Adrenal gland (tissue), 5 donors: ENCODE results near the gene HELLS.

Experiments used
- POLR2A ChIP-seq, 2 donors: fragments of 450-650 bp; IDR thresholded peaks; one replicate each; pipeline ENCODE4 v1.6.1; 2017; ENCODE audit warnings: antibody characterized with exemption in 2 of 2, mild to moderate bottlenecking in 2 of 2, moderate library complexity in 1 of 2
- TF ChIP-seq, protein P1 (sequence below), 6 experiments: fragments of 450-650 bp in 4 of 6; fragments of 200-600 bp in 2 of 6; sonication (generic) in 1 of 6; IDR thresholded peaks; 1 replicate in 5 of 6; 2 replicates in 1 of 6; pipeline versions ENCODE4 v1.5.1 to v1.8.0; 2016 to 2021; ENCODE audit warnings: antibody characterized with exemption in 6 of 6, mild to moderate bottlenecking in 2 of 6, moderate library complexity in 1 of 6
- donor health status: DM: no; HTN: no; CAD: no.

GRCh38 chr10:94578790-94579189, 33.2 kb downstream of the HELLS start:
- TF ChIP-seq, protein P1, sequence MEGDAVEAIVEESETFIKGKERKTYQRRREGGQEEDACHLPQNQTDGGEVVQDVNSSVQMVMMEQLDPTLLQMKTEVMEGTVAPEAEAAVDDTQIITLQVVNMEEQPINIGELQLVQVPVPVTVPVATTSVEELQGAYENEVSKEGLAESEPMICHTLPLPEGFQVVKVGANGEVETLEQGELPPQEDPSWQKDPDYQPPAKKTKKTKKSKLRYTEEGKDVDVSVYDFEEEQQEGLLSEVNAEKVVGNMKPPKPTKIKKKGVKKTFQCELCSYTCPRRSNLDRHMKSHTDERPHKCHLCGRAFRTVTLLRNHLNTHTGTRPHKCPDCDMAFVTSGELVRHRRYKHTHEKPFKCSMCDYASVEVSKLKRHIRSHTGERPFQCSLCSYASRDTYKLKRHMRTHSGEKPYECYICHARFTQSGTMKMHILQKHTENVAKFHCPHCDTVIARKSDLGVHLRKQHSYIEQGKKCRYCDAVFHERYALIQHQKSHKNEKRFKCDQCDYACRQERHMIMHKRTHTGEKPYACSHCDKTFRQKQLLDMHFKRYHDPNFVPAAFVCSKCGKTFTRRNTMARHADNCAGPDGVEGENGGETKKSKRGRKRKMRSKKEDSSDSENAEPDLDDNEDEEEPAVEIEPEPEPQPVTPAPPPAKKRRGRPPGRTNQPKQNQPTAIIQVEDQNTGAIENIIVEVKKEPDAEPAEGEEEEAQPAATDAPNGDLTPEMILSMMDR (IDR thresholded peaks at IDR 0.05) = no peak
- no peak for TF ChIP-seq POLR2A (IDR thresholded peaks at IDR 0.05)
